GM23248 (cell line): ENCODE results near the gene MRGPRG.

Source experiments
- EZH2 ChIP-seq: fragments of 200-600 bp; sonication (generic); IDR thresholded peaks from 2 replicates; pipeline ENCODE4 v1.6.1; 2018; ENCODE audit warnings: antibody characterized with exemption, mild to moderate bottlenecking; ENCODE audit not compliant: insufficient read depth, poor library complexity, severe bottlenecking
- EZH2phosphoT487 ChIP-seq: fragments of 200-600 bp; sonication (generic); IDR thresholded peaks from 2 replicates; pipeline ENCODE4 v1.6.1; 2018; ENCODE audit warnings: antibody characterized with exemption, moderate library complexity, mild to moderate bottlenecking, low read depth; ENCODE audit not compliant: insufficient read depth

- TF ChIP-seq EZH2 = no peak
- no peak for TF ChIP-seq EZH2phosphoT487
Observed at GRCh38 chr11:3218483-3219280, at the start of gene MRGPRG.
